Mesothelial cell of epicardium (in vitro differentiated cells): ENCODE measurements around the gene SPG11. TPM values are rescaled to one million over a fixed set of nuclear protein-coding genes. Genes with fewer than 3 reads are reported as not detected.
A peak's percentile ranks its signal among the peaks of the same experiment; 100 is the strongest.
"Not testable (repeated sequence)": the region's sequence is repeated elsewhere in the genome, so short reads cannot be mapped to it uniquely, and the experiment has no call there.

Source experiments
- DNase-seq, 2 experiments: peaks; one replicate each; pipeline ENCODE4 v3.0.0; 2021; ENCODE audit warnings: low spot score in 2 of 2; ENCODE audit not compliant: unreplicated experiment in 2 of 2
- H3K27ac Mint-ChIP-seq: 2 replicates; pipeline ENCODE4 v1.8.0; 2021; ENCODE audit warnings: mixed read lengths
- H3K27me3 Mint-ChIP-seq: 2 replicates; pipeline ENCODE4 v1.8.0; 2021; ENCODE audit warnings: low read depth, mixed read lengths
- H3K36me3 Mint-ChIP-seq: 2 replicates; pipeline ENCODE4 v1.8.0; 2021; ENCODE audit warnings: mixed read lengths
- H3K4me1 Mint-ChIP-seq: 2 replicates; pipeline ENCODE4 v1.8.0; 2021; ENCODE audit warnings: mixed read lengths
- H3K4me3 Mint-ChIP-seq: 2 replicates; pipeline ENCODE4 v1.8.0; 2021; ENCODE audit warnings: mild to moderate bottlenecking, moderate library complexity, mixed read lengths
- H3K9me3 Mint-ChIP-seq: 2 replicates; pipeline ENCODE4 v1.8.0; 2021; ENCODE audit warnings: mixed read lengths
- CTCF ChIP-seq: fragments of 200-600 bp; sonication (generic); IDR thresholded peaks from one replicate; pipeline ENCODE4 v1.5.0; 2021; ENCODE audit warnings: antibody characterized with exemption; ENCODE audit not compliant: unreplicated experiment
- total RNA-seq: library from RNA; stranded (reverse); gene quantifications from 3 replicates; pipeline ENCODE4 v1.2.1, GENCODE V29; 2021

SPG11 gene
- total RNA-seq, 1 donor from 2014 or later, result 84.6 TPM

DNA sequence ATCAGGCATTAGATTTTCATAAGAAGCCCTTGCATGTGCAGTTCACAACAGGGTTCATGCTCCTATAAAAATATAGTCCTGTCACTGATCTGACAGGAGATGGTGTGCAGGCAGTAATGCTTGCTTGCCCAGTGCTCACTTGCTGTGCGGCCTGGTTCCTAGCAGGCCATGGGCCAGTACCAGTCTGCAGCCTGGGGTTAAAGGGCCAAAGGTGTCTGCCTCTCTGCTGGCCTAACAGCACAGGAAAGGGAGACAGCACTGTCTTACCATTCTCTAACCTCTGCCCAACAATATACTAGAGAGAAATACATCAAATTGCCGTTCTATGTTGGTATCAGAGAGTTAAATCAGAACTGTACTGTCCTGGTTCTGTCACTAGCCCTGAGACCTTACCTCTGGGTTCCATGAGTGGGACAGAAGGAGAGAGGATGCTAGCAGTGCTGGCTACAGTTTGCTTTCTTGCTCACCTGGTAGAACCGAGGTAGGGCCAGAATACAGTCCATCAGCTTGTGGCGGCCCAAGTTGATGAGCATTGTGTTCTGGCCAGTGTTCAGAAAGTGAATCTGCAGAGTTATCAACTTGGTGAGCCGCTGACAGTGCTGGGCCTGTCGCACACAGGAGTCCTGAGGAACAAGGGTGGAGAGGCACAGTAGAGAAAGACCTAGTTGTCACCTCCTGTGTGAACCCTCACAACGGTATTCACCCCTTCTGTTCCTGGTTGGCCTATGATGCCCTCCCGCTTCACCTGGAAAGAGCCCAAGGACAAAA, 97.9 kb downstream of the SPG11 start:
- Mint-ChIP-seq H3K27ac (no peak overlapping the region), H3K9me3 (peaks cover 25% of the 10 kb centered on the region), H3K27me3 (no peaks in the 10 kb centered on the region), H3K4me1 (no peaks in the 10 kb centered on the region), H3K36me3 (peaks cover 56% of the 10 kb centered on the region), H3K4me3 (no peak overlapping the region)
- DNase-seq, result no peak
- no peak for TF ChIP-seq CTCF

DNA sequence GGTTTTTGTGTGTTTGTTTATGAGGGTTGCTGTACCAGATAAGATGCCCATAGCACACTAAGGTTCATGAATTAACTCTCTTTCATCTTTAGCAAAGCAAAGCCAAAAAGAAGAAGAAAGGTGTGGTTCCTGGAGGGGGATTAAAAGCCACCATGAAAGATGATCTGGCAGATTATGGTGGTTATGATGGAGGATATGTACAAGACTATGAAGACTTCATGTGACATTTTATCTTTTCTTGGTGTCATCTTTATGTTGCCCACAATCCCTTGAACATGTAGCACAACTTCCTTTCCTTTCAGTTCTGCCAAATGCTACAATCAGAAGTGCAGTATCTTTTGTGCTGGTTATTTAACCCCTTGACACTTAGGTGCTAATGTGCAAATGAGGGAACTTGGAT, 102.5 kb downstream of the SPG11 start:
- H3K27ac Mint-ChIP-seq, result not testable (repeated sequence)

GRCh38 chr15:44554934-44555723, 108.3 kb downstream of the SPG11 start:
- DNase-seq, result no peak
- H3K36me3 Mint-ChIP-seq, result peaks cover 34% of the 10 kb centered on the region
- TF ChIP-seq CTCF, result no peak
- H3K9me3 Mint-ChIP-seq, result no peaks in the 10 kb centered on the region
- no peaks in the 10 kb centered on the region for H3K27me3 Mint-ChIP-seq
- H3K4me3 Mint-ChIP-seq, result no peak overlapping the region
- peaks cover 7% of the 10 kb centered on the region for H3K4me1 Mint-ChIP-seq
- H3K27ac Mint-ChIP-seq, result no peak overlapping the region

More for the DNA sequence above, 102.5 kb downstream of the SPG11 start:
- H3K4me1 Mint-ChIP-seq, DNase-seq, H3K27me3 Mint-ChIP-seq, H3K4me3 Mint-ChIP-seq: not testable (repeated sequence)
- peaks cover 54% of the 10 kb centered on the region for H3K36me3 Mint-ChIP-seq
- H3K9me3 Mint-ChIP-seq, result peaks cover 18% of the 10 kb centered on the region

- TF ChIP-seq CTCF, result no peak
- H3K9me3 Mint-ChIP-seq, result no peaks in the 10 kb centered on the region
- DNase-seq, result no peak
- H3K27ac Mint-ChIP-seq, result peak overlapping the region; percentile 15
- H3K4me1 Mint-ChIP-seq, result peaks cover 10% of the 10 kb centered on the region
- no peak overlapping the region for H3K4me3 Mint-ChIP-seq
- H3K36me3 Mint-ChIP-seq, result peaks cover 16% of the 10 kb centered on the region
- no peaks in the 10 kb centered on the region for H3K27me3 Mint-ChIP-seq
Observed at GRCh38 chr15:44550734-44551133, 112.7 kb downstream of the SPG11 start.

GRCh38 chr15:44550256-44550655, 113.2 kb downstream of the SPG11 start:
- Mint-ChIP-seq H3K27ac (no peak overlapping the region), H3K4me3 (no peak overlapping the region), H3K27me3 (no peaks in the 10 kb centered on the region), H3K9me3 (no peaks in the 10 kb centered on the region), H3K4me1 (peaks cover 6% of the 10 kb centered on the region), H3K36me3 (peaks cover 12% of the 10 kb centered on the region)
- no peak for DNase-seq
- TF ChIP-seq CTCF, result peak; percentile 71

GRCh38 chr15:44549152-44549551, 114.3 kb downstream of the SPG11 start:
- not testable (repeated sequence) for DNase-seq, H3K27me3 Mint-ChIP-seq, H3K36me3 Mint-ChIP-seq, H3K4me3 Mint-ChIP-seq, H3K4me1 Mint-ChIP-seq, H3K27ac Mint-ChIP-seq, H3K9me3 Mint-ChIP-seq
